Measurements from ENCODE around the gene S1PR3. TPM values are rescaled to one million over a fixed set of nuclear protein-coding genes. Genes with fewer than 3 reads are reported as not detected.

Gene S1PR3
- polyA plus RNA-seq, 2 donors: 3.2 to 6.7 TPM

DNA sequence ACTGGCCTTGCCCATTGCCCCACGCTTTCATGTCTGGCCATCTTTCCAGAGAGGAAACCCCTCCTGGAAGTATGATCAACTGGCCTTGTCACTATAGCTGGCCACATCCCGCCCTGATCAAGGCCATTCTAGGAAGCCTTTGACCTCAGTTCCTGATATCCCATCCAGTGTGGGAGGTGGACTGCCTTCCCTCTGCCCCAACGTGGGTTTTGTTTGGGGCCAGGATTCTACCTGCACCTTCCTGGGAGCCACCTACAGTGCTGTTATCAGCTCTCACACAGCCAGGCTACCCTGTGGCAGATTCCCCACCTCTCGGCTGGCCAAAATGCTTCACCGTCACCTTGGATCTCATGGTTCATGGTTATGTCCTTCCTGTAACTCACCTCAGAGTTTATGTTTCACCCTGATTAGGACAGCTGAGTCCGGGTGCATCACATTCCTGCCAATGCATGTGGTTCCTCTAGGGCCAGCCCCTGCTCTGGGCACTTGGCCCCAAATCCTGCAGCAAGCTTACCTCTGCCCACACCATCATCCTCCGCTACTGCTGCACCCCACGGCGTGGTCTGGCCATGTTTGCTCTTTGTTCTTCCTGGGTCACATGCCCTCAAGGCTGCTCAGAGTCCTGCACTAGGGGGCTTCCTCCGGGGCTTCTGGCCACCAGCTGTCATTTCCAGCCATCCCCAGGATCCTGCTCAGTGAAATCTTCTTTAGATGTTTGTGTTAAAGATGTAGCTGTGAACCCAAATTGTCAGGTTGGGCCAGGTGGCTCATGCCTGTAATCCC, 24.2 kb upstream of the S1PR3 start:
- Histone ChIP-seq H3K9me3 (ENCODE audit: control insufficient read depth in 2 of 2, insufficient read depth in 1 of 2, low read depth in 1 of 2, low read length in 1 of 2) (no peaks in the 10 kb centered on the region), H3K27me3 (ENCODE audit: control insufficient read depth in 1 of 2, insufficient read depth in 2 of 2, low read length in 2 of 2) (no peaks in the 10 kb centered on the region), H3K4me3 (ENCODE audit: low read depth in 1 of 2, low read length in 2 of 2) (no peak overlapping the region), H3K4me1 (ENCODE audit: control insufficient read depth in 2 of 2, insufficient read depth in 2 of 2, low read length in 1 of 2) (no peaks in the 10 kb centered on the region), H3K36me3 (ENCODE audit: control insufficient read depth in 2 of 2, insufficient read depth in 2 of 2, low read length in 1 of 2) (no peaks in the 10 kb centered on the region), H3K27ac (ENCODE audit: low read depth in 2 of 2, low read length in 1 of 2) (no peak overlapping the region)
- 73 to 81% methylated on average over 10 of the region's 10 CpGs for WGBS, 2 donors

DNA sequence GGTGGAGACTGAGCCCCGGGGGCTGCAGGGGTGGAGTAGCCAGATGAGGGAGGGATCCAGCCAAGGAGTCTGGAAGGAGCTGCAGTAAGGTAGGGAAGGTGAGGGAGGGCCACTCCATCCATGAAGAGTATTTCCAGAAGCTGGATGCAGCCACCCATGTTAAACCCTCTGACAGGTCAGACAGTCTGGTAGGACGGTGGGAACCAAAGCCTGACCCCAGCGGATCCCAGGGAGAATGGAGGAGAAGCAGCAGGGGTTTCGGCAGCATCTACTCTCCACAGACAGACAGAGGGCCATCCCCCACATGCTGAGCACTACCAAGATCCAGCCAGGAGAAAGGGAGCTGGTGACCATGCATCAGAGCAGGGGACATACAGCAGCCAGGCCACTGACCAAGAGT, 22.5 kb upstream of the S1PR3 start:
- H3K9me3 ChIP-seq (ENCODE audit: control insufficient read depth in 2 of 2, insufficient read depth in 1 of 2, low read depth in 1 of 2, low read length in 1 of 2): peaks cover 0 to 8% of the 10 kb centered on the region in 2 donors
- H3K27ac ChIP-seq (ENCODE audit: low read depth in 2 of 2, low read length in 1 of 2): no peak overlapping the region

DNA sequence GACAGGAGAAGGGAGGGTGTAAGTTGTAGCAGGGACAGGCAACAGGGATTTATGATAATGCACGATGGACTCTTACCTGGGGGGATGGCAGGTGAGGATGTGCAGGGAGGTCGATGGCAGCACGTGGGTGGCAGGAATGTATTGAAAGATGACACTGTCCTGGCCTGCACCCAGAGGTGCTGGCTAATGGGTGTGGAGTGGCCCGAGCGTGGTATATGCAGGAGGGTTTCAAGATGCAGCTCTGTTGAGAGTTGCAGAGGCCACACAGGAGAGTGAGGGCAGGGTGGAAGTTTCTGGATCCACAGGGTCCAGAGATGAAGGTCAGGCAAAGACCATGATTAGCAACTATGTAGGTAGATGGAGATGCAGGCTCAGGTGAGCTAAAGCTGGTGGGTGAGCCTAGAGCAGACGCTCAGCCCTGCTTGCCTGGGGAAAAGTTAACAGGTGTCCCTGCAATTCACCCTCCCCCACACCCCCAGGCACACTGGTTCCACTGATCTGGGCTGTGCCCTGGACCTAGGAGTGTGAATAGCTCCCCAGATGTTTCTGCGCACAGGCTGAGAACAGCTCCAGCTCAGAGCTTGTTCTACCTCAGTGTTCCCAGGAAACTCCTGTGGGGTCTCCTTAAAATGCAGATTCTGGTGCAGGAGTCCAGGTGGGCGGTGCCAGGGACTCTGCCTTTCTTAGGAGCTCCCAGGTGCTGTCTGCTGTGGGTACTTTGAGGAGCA, 21.5 kb upstream of the S1PR3 start:
- Histone ChIP-seq H3K9me3 (ENCODE audit: control insufficient read depth in 2 of 2, insufficient read depth in 1 of 2, low read depth in 1 of 2, low read length in 1 of 2) (peaks cover 0 to 9% of the 10 kb centered on the region in 2 donors), H3K4me1 (ENCODE audit: control insufficient read depth in 2 of 2, insufficient read depth in 2 of 2, low read length in 1 of 2) (peaks cover 0 to 2% of the 10 kb centered on the region in 2 donors), H3K4me3 (ENCODE audit: low read depth in 1 of 2, low read length in 2 of 2) (no peak overlapping the region), H3K36me3 (ENCODE audit: control insufficient read depth in 2 of 2, insufficient read depth in 2 of 2, low read length in 1 of 2) (no peaks in the 10 kb centered on the region), H3K27ac (ENCODE audit: low read depth in 2 of 2, low read length in 1 of 2) (no peak overlapping the region), H3K27me3 (ENCODE audit: control insufficient read depth in 1 of 2, insufficient read depth in 2 of 2, low read length in 2 of 2) (no peaks in the 10 kb centered on the region)
- WGBS, 2 donors: 45 to 57% methylated on average over 8 of the region's 8 CpGs

More for the DNA sequence above, 22.5 kb upstream of the S1PR3 start:
- Histone ChIP-seq H3K4me3 (ENCODE audit: low read depth in 1 of 2, low read length in 2 of 2) (no peak overlapping the region), H3K27me3 (ENCODE audit: control insufficient read depth in 1 of 2, insufficient read depth in 2 of 2, low read length in 2 of 2) (no peaks in the 10 kb centered on the region), H3K4me1 (ENCODE audit: control insufficient read depth in 2 of 2, insufficient read depth in 2 of 2, low read length in 1 of 2) (peaks cover 0 to 2% of the 10 kb centered on the region in 2 donors), H3K36me3 (ENCODE audit: control insufficient read depth in 2 of 2, insufficient read depth in 2 of 2, low read length in 1 of 2) (no peaks in the 10 kb centered on the region)
- 93% methylated on average over 4 of the region's 4 CpGs for WGBS, 2 donors

DNA sequence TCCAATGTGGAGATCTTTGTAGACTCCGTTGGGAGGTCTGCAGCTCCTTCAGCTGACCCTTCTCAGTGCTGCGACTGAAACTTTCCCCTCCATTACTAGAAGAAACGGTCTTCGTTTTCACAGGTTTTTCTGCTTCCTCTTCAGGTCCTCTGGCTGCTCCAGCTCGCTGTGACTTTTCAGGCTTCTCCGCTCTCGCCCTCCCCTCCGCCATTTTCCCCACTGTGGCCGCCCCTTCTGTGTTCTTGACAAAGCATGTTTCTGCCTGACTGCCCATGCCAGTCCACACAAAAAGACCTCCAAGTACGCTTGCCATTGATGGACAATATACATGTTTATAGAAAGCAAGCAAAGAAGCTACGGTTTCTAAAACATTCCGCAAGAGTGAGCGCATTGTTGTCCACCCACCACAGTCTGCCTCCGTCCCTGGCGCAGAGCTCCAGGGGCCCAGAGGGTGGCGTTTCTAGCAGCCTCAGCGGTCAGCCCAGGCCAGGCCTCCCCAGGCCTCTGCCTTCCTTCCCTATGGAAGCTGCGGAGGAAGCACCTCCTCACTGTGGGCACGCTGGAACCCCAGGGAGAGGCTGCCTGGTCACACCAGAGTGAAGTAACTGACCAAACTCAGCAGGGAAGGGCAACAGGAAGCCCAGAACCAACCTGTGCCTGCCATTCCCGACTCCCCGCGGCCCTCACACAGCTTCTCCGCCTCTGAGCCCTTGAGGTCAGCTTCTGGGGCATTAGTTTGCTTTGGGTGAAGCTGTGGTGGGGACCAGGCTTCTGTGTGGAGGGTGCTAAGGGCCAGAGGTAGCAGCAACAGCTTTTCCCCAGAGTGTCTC, 19.9 kb upstream of the S1PR3 start:
- WGBS, 2 donors: 91 to 92% methylated on average over 23 of the region's 23 CpGs
- no peaks in the 10 kb centered on the region for H3K27me3 ChIP-seq (ENCODE audit: control insufficient read depth in 1 of 2, insufficient read depth in 2 of 2, low read length in 2 of 2)
- H3K4me3 ChIP-seq (ENCODE audit: low read depth in 1 of 2, low read length in 2 of 2): no peak overlapping the region
- H3K9me3 ChIP-seq (ENCODE audit: control insufficient read depth in 2 of 2, insufficient read depth in 1 of 2, low read depth in 1 of 2, low read length in 1 of 2): peaks cover 0 to 9% of the 10 kb centered on the region in 2 donors
- peaks cover 0 to 2% of the 10 kb centered on the region in 2 donors for H3K4me1 ChIP-seq (ENCODE audit: control insufficient read depth in 2 of 2, insufficient read depth in 2 of 2, low read length in 1 of 2)
- no peak overlapping the region for H3K27ac ChIP-seq (ENCODE audit: low read depth in 2 of 2, low read length in 1 of 2)
- H3K36me3 ChIP-seq (ENCODE audit: control insufficient read depth in 2 of 2, insufficient read depth in 2 of 2, low read length in 1 of 2): no peaks in the 10 kb centered on the region

DNA sequence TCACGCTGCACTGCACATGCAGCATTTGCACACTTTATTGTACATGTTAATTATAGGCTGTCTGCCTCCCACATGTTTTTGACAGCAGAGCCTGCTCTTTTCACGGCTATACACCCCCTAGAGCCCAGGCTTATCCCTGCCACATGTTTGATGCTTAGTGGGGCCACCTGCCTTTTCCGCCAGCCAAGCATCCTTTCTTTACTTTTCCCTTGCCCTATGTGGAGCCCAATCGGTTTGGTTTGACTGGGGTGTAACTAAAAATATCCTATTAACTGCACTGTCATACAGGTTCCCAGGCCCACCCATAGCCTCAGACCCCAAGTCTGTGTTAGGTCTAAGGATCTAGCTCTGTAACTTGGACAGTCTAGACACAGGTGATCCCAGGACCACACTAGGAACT, 18.9 kb upstream of the S1PR3 start:
- H3K27me3 ChIP-seq (ENCODE audit: control insufficient read depth in 1 of 2, insufficient read depth in 2 of 2, low read length in 2 of 2): no peaks in the 10 kb centered on the region
- peaks cover 0 to 2% of the 10 kb centered on the region in 2 donors for H3K4me1 ChIP-seq (ENCODE audit: control insufficient read depth in 2 of 2, insufficient read depth in 2 of 2, low read length in 1 of 2)
- no peaks in the 10 kb centered on the region for H3K36me3 ChIP-seq (ENCODE audit: control insufficient read depth in 2 of 2, insufficient read depth in 2 of 2, low read length in 1 of 2)
- no peak overlapping the region for H3K27ac ChIP-seq (ENCODE audit: low read depth in 2 of 2, low read length in 1 of 2)
- peaks cover 0 to 9% of the 10 kb centered on the region in 2 donors for H3K9me3 ChIP-seq (ENCODE audit: control insufficient read depth in 2 of 2, insufficient read depth in 1 of 2, low read depth in 1 of 2, low read length in 1 of 2)
- no peak overlapping the region for H3K4me3 ChIP-seq (ENCODE audit: low read depth in 1 of 2, low read length in 2 of 2)
- WGBS, 2 donors: 89 to 93% methylated on average over 4 of the region's 4 CpGs

DNA sequence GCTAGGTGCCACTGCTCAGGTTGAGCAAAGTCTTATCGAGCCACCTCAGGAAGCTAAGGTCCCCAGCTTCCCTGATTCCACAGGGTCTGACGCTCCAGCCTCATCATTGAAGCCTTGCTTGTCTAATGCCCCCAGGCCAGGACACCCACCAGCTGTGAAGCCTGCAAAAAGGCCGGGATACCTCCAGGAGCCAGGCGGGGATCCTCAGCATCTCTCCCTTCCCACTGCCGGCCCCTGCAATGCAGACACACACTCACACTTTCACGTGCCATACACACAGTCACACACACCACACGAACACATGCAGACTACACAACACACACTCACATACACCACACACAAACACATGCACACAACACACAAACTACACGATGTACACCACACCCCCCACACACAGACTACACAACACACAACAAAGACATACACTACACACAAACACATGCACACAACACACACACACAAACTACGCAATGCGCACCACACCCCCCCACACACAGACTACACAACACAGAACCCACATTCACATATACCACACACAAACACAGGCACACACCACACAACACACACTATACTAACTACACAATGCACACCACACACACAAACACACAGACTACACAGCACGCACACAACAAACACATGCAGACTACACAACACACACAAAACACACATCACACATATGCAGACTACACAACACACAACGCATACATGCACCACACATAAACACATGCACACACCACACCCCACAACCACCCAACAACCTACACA, 17.8 kb upstream of the S1PR3 start:
- Histone ChIP-seq H3K9me3 (ENCODE audit: control insufficient read depth in 2 of 2, insufficient read depth in 1 of 2, low read depth in 1 of 2, low read length in 1 of 2) (peaks cover 0 to 9% of the 10 kb centered on the region in 2 donors), H3K27me3 (ENCODE audit: control insufficient read depth in 1 of 2, insufficient read depth in 2 of 2, low read length in 2 of 2) (no peaks in the 10 kb centered on the region), H3K4me3 (ENCODE audit: low read depth in 1 of 2, low read length in 2 of 2) (no peak overlapping the region), H3K27ac (ENCODE audit: low read depth in 2 of 2, low read length in 1 of 2) (no peak overlapping the region), H3K4me1 (ENCODE audit: control insufficient read depth in 2 of 2, insufficient read depth in 2 of 2, low read length in 1 of 2) (peaks cover 0 to 2% of the 10 kb centered on the region in 2 donors), H3K36me3 (ENCODE audit: control insufficient read depth in 2 of 2, insufficient read depth in 2 of 2, low read length in 1 of 2) (no peaks in the 10 kb centered on the region)
- WGBS, 2 donors: 94 to 95% methylated on average over 12 of the region's 12 CpGs

DNA sequence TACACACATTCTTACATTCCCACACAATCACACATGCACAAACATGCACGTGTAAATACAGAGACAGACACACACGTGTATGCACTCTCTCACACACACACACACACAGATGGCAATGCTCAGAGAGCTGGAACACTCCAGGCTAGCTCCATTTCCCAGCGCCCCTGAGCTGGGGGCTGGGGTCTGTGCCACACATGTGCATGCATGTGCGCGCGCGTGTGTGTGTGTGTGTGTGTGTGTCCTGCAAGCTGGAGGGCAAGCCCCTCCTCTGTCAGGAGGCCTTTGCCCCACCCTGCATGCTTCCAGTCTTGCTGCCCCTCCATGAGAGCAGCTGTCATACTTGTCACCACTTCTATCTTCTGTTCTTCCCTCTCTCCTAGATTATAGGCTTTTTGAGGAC, 16.6 kb upstream of the S1PR3 start:
- 77 to 80% methylated on average over 7 of the region's 7 CpGs for WGBS, 2 donors

DNA sequence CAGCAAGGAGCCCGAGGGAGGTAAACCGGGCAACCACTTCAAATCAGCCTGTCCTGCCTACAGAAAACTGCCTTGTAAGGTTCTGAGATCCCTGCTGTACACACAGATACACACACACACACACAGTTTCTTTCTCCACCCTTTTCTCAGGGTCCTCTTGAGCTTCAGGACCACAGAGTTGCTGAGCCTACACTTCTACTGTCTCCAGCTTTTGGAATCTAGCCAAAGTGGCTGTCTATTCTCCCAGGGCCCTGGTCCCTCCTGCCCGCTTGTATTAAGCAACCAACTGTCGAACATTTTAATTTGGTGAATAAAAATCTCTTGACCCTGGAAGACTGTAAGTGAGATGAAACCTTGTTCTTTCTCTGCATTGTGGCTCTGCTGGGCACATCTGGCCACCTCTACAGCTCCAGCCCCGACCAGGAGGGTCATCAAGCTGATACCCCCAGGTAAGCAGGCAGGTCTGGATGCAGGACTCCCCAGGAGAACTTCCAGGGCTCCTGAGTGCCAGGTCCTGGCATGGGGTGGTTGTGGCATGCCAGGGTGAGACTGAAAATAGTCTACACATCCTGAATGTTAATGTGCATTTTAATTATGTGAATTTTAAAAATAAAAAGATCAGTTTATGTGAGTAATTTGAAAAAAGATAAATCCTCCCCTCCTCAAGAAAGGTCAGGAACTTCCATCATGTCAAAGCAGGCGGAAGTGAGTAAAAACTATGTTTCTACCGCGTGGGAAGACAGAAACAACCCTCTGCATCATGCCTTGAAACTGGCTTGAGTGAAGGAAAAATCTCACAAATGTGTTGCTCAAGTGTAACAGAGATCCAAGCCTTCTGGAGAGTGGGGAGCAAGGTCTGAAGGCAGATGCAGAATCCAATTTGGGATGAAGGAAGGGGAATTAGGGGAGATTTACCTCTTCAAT, 15.0 kb upstream of the S1PR3 start:
- Histone ChIP-seq H3K4me1 (ENCODE audit: control insufficient read depth in 2 of 2, insufficient read depth in 2 of 2, low read length in 1 of 2) (peaks cover 0 to 2% of the 10 kb centered on the region in 2 donors), H3K4me3 (ENCODE audit: low read depth in 1 of 2, low read length in 2 of 2) (no peak overlapping the region), H3K9me3 (ENCODE audit: control insufficient read depth in 2 of 2, insufficient read depth in 1 of 2, low read depth in 1 of 2, low read length in 1 of 2) (peaks cover 0 to 9% of the 10 kb centered on the region in 2 donors), H3K27ac (ENCODE audit: low read depth in 2 of 2, low read length in 1 of 2) (no peak overlapping the region), H3K27me3 (ENCODE audit: control insufficient read depth in 1 of 2, insufficient read depth in 2 of 2, low read length in 2 of 2) (no peaks in the 10 kb centered on the region), H3K36me3 (ENCODE audit: control insufficient read depth in 2 of 2, insufficient read depth in 2 of 2, low read length in 1 of 2) (no peaks in the 10 kb centered on the region)
- WGBS, 2 donors: 66 to 80% methylated on average over 8 of the region's 8 CpGs

More for the DNA sequence above, 16.6 kb upstream of the S1PR3 start:
- no peaks in the 10 kb centered on the region for H3K36me3 ChIP-seq (ENCODE audit: control insufficient read depth in 2 of 2, insufficient read depth in 2 of 2, low read length in 1 of 2)
- no peak overlapping the region for H3K4me3 ChIP-seq (ENCODE audit: low read depth in 1 of 2, low read length in 2 of 2)
- H3K27me3 ChIP-seq (ENCODE audit: control insufficient read depth in 1 of 2, insufficient read depth in 2 of 2, low read length in 2 of 2): no peaks in the 10 kb centered on the region
- H3K4me1 ChIP-seq (ENCODE audit: control insufficient read depth in 2 of 2, insufficient read depth in 2 of 2, low read length in 1 of 2): peaks cover 0 to 2% of the 10 kb centered on the region in 2 donors
- H3K27ac ChIP-seq (ENCODE audit: low read depth in 2 of 2, low read length in 1 of 2): no peak overlapping the region
- peaks cover 0 to 9% of the 10 kb centered on the region in 2 donors for H3K9me3 ChIP-seq (ENCODE audit: control insufficient read depth in 2 of 2, insufficient read depth in 1 of 2, low read depth in 1 of 2, low read length in 1 of 2)
